Mucosa of rectum (tissue), 2 donors: ENCODE results near the gene MARCHF2.

Source experiments
- H3K27ac ChIP-seq, 2 donors: one replicate each; pipeline ENCODE4 v1.7.0; 2013; ENCODE audit warnings: inconsistent platforms in 2 of 2, low read depth in 2 of 2, low read length in 2 of 2
- H3K27me3 ChIP-seq, 2 donors: one replicate each; pipeline ENCODE4 v1.7.0; 2013; ENCODE audit warnings: low read length in 2 of 2; ENCODE audit not compliant: control insufficient read depth in 2 of 2, insufficient read depth in 2 of 2
- H3K36me3 ChIP-seq, 2 donors: one replicate each; pipeline ENCODE4 v1.7.0; 2013; ENCODE audit warnings: low read length in 2 of 2; ENCODE audit not compliant: control insufficient read depth in 2 of 2, insufficient read depth in 2 of 2
- H3K4me1 ChIP-seq, 2 donors: one replicate each; pipeline ENCODE4 v1.7.0; 2013; ENCODE audit warnings: low read length in 2 of 2, mild to moderate bottlenecking in 1 of 2; ENCODE audit not compliant: control insufficient read depth in 2 of 2, insufficient read depth in 2 of 2
- H3K4me3 ChIP-seq, 2 donors: one replicate each; pipeline ENCODE4 v1.7.0; 2013; ENCODE audit warnings: low read length in 2 of 2
- H3K9ac ChIP-seq, 2 donors: one replicate each; pipeline ENCODE4 v1.7.0; 2013; ENCODE audit warnings: low read length in 2 of 2, low read depth in 1 of 2, mild to moderate bottlenecking in 1 of 2
- H3K9me3 ChIP-seq, 2 donors: one replicate each; pipeline ENCODE4 v1.7.0; 2013; ENCODE audit warnings: low read length in 2 of 2; ENCODE audit not compliant: control insufficient read depth in 2 of 2
- donor health status: healthy.
- donor health status: Normal muscosa, but diverticular disease.

The MARCHF2 gene

DNA sequence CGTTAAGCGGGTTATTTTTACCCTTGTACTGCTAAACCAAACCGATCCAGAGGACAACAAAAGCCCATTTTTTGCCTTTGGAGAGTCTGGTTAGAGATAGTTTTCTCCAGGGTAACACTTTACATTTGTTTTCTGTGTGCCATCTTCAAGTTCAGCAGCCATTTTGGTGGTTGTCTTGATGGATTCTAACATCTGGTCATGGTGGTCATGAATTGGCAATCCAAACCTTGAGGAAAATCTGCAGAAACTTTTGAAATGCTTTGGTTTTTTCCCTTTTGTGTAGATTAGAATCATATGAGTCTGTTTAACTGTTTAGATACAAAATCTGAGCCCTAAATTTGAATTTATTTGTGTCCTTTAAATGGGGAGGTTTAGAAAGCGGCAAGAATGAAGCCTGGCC, 48.3 kb downstream of the MARCHF2 start:
- H3K4me1 ChIP-seq: peaks cover 14 to 21% of the 10 kb centered on the region in 2 donors
- H3K4me3 ChIP-seq: no peak overlapping the region
- H3K9ac ChIP-seq: no peak overlapping the region
- H3K9me3 ChIP-seq: no peaks in the 10 kb centered on the region
- no peaks in the 10 kb centered on the region for H3K27me3 ChIP-seq
- H3K36me3 ChIP-seq: peaks cover 35 to 53% of the 10 kb centered on the region in 2 donors
- no peak overlapping the region for H3K27ac ChIP-seq

DNA sequence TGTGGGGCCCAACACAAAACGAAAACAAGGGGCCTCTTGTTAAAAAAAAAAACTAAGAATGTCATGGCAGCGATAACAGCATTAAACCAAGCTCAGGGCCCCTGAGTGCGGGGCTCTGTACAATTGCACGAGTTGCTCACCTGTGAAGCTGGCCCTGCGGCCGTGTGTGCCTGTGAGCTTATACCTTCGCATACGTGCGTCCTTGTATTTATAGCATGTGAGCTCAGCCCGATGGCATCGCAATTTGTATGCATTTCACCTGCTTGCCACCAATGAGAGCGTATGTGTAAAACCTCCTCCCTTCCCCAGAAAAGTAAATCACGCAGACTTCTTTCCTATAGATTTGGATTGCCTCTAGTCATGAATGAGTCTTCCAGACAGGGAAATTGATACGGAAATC, 48.8 kb downstream of the MARCHF2 start:
- peaks cover 14 to 21% of the 10 kb centered on the region in 2 donors for H3K4me1 ChIP-seq
- no peak overlapping the region for H3K27ac ChIP-seq
- no peaks in the 10 kb centered on the region for H3K27me3 ChIP-seq
- H3K36me3 ChIP-seq: peaks cover 33 to 50% of the 10 kb centered on the region in 2 donors
- H3K9ac ChIP-seq: no peak overlapping the region
- H3K4me3 ChIP-seq: no peak overlapping the region
- H3K9me3 ChIP-seq: no peaks in the 10 kb centered on the region

DNA sequence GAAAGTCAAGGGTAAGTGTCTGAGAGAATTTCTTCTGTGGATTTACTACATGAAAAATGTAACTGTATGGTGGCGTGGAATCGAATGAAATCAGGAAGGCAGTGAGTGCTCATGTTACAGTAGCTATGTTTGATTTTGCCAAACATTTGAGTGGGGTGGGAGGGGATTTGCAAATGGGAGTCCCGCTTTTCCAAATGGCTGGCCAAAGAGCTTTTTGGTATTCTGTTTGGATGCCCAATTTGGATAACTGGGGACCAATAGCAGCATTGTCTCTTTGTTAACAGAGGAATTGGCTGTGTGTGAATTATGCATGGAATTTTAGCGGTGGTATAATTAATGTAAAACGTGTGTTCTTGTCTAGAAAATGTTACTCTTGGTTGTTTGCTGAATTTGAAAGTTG, 49.5 kb downstream of the MARCHF2 start:
- Histone ChIP-seq H3K9me3 (no peaks in the 10 kb centered on the region), H3K27me3 (no peaks in the 10 kb centered on the region), H3K4me3 (no peak overlapping the region), H3K4me1 (peaks cover 14 to 21% of the 10 kb centered on the region in 2 donors), H3K9ac (no peak overlapping the region), H3K36me3 (peaks cover 36 to 51% of the 10 kb centered on the region in 2 donors), H3K27ac (no peak overlapping the region)

DNA sequence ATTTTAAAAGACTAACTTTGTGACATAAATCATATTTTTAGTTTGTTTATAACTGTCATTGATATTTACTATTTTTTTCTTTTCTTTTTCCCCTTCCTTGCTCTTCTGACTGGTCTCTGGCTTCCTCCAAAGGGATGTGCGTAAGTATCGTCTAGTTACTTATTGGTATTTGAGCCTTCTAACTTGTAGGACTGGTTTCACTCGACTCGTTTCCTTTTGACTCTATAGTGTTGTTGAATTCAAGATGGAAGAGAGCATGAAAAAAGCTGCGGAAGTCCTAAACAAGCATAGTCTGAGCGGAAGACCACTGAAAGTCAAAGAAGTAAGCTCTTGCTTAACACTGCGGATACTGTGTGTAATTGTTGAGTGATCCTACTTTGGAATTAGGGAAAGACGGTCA, 50.3 kb downstream of the MARCHF2 start:
- Histone ChIP-seq H3K36me3 (peaks cover 39 to 58% of the 10 kb centered on the region in 2 donors), H3K27ac (no peak overlapping the region)

DNA sequence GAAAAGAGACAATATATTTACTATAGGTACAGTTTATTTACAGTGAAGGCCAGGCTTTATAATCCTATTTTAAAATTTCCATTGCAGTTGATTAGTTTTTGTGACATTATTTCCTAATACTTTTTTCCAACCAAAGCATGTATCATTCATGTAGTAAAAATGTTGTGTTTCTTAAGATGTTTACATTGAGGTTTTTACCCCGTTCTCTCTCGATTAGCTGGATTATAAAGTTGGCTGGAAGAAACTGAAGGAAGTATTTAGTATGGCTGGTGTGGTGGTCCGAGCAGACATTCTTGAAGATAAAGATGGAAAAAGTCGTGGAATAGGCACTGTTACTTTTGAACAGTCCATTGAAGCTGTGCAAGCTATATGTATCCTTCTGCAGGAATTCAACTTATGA, 52.9 kb downstream of the MARCHF2 start:
- H3K27me3 ChIP-seq: no peaks in the 10 kb centered on the region
- no peaks in the 10 kb centered on the region for H3K9me3 ChIP-seq
- H3K4me1 ChIP-seq: peaks cover 0 to 3% of the 10 kb centered on the region in 2 donors
- H3K36me3 ChIP-seq: peaks cover 62 to 79% of the 10 kb centered on the region in 2 donors
- no peak overlapping the region for H3K4me3 ChIP-seq
- H3K9ac ChIP-seq: no peak overlapping the region
- H3K27ac ChIP-seq: no peak overlapping the region

More for the DNA sequence above, 50.3 kb downstream of the MARCHF2 start:
- Histone ChIP-seq H3K9ac (no peak overlapping the region), H3K27me3 (no peaks in the 10 kb centered on the region), H3K9me3 (no peaks in the 10 kb centered on the region), H3K4me1 (peaks cover 9 to 18% of the 10 kb centered on the region in 2 donors), H3K4me3 (no peak overlapping the region)

DNA sequence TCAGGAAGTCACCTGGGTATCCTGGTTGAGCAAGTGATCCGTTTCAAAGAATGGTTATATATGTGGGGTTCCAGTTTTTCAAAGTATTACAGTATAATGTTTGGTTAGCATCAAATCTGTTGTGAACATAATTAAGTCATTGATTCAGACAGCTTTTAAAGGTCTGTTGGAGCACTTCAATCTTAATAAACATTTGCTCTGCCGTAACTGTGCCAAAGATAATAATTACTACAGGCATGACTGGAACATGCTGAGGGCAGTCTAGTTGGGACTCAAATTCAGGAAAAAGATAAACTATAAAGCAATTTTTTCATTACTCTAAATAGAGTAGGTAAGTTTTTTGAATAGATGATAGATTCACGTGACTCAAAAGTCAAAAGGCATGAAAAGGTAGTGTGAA, 55.0 kb downstream of the MARCHF2 start:
- H3K4me3 ChIP-seq: no peak overlapping the region
- no peak overlapping the region for H3K27ac ChIP-seq
- H3K36me3 ChIP-seq: peaks cover 61 to 81% of the 10 kb centered on the region in 2 donors
- no peaks in the 10 kb centered on the region for H3K27me3 ChIP-seq
- H3K9ac ChIP-seq: no peak overlapping the region
- no peaks in the 10 kb centered on the region for H3K9me3 ChIP-seq
- H3K4me1 ChIP-seq: no peaks in the 10 kb centered on the region

DNA sequence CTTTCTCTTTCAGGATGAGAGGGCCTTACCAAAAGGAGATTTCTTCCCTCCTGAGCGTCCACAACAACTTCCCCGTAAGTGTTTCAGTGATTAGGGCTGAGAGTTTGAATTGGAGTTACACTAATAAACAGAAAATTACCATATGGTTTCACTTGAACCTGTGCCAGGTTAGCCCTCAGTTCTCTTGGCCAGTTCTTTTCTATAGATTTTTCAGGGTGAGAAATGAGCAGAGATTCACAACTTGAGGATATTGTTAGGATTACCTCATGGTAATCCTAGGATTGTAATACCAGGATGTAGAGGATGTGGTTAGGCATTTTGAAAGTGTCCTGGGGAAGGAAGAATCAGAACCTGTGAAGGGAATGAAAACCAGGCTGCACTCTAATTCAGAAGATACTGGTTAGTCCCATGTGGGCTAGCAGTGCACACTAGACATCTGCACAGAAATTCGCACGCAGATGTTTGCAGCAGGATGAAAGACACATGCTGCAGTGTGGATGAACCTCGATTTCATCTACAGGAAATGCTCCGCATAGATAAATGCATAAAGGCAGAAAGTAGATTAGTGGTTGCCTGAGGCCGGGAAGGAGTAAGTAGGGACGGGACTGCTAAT, 55.8 kb downstream of the MARCHF2 start:
- no peaks in the 10 kb centered on the region for H3K9me3 ChIP-seq
- no peaks in the 10 kb centered on the region for H3K4me1 ChIP-seq
- H3K27ac ChIP-seq: no peak overlapping the region
- no peak overlapping the region for H3K9ac ChIP-seq
- H3K4me3 ChIP-seq: no peak overlapping the region
- H3K36me3 ChIP-seq: peaks cover 61 to 77% of the 10 kb centered on the region in 2 donors
- no peaks in the 10 kb centered on the region for H3K27me3 ChIP-seq

DNA sequence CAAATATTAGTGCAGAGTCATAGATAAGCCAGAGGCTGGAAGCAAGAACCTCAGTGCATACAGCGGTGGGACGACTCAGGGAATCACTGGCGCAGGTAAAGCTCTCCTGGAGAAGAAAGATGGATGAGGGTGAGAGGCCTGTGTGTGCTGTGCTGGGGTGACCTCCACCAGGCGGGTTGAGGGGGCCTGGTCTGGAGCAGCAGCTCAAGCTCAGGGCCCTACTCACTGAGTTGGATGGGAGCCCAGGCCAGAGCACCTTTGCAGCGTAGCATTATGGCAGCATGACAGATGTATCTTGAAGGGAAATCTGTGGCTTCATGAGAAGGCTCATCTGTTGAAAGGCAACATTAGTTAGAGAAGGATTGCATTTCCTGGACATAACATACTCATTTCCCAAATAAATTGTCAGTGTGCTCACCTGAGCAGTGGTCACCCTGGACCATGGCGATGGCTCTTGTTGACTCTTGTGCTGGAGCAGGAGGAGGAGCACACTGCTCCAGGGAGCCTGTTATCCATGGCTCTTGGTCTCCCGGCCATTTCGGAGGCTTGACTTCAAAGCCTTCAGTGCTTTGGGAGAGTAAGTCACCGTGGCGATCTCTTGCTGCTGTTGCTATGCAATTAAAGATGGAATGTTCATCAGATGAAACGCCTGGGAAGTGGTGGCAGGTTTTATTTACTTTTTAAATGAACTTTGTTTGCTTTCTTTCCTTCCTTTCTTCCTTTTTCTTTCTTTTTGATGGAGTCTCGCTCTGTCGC, 56.7 kb downstream of the MARCHF2 start:
- Histone ChIP-seq H3K4me1 (no peaks in the 10 kb centered on the region), H3K27me3 (no peaks in the 10 kb centered on the region), H3K27ac (no peak overlapping the region), H3K9me3 (no peaks in the 10 kb centered on the region), H3K9ac (no peak overlapping the region), H3K4me3 (no peak overlapping the region), H3K36me3 (peaks cover 63 to 74% of the 10 kb centered on the region in 2 donors)

DNA sequence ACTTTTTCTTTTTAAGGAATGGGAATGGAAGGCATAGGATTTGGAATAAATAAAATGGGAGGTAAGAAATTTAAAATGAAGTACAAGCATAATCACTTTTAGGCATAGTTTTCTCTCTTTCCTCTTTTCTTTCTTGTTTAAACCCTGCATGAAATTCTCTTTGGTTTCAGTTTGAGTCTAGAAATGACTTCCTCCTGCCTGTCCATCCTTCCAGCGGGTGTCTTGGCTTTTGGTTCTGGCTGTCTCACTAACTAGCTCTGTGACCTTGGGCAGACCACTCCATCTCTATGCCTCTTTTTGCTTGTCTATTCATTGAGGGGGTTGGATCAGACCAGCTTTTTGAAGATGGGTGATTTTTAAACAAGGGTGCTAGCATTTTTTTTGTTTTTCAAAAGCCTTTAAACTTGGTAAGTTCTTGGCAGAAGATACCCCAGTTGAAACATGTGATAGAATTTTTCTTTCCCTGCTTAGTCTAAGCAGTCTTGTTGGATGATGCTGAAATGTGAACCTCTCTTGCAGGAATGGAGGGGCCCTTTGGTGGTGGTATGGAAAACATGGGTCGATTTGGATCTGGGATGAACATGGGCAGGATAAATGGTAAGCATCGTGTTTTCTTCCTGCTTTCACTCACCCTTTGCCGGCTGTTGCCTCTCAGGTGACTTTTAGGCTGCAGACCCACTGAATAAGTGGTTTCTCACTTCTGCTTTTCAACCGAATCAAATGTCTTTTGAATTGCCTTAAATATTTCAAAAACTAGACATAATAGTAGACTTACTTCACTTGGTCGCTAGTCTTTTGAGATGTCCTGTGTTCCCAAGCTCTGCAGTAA, 60.8 kb downstream of the MARCHF2 start:
- Histone ChIP-seq H3K36me3 (peaks cover 67 to 71% of the 10 kb centered on the region in 2 donors), H3K27me3 (no peaks in the 10 kb centered on the region), H3K9me3 (no peaks in the 10 kb centered on the region), H3K4me3 (no peak overlapping the region), H3K27ac (no peak overlapping the region), H3K4me1 (no peaks in the 10 kb centered on the region), H3K9ac (no peak overlapping the region)

DNA sequence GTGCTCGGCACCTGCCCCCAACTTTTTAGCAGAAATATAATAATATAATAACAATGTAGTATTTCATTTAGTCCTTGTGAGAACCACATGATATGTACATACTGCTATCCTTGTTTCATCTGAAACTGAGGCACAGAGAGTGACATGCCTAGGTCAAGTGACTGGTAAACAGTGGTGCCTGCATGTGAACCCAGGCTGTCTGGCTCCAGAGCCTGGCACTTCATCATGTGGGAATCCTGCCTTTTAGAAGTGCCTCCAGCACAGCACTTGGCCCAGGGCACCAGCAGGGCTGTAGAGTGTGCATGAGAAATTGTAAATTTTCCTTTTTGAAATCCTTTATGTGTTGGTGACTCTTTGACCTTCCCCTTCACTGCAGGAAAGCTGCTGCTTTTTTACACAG, 61.9 kb downstream of the MARCHF2 start:
- H3K27me3 ChIP-seq: no peaks in the 10 kb centered on the region
- H3K27ac ChIP-seq: no peak overlapping the region
- no peak overlapping the region for H3K4me3 ChIP-seq
- peaks cover 58 to 60% of the 10 kb centered on the region in 2 donors for H3K36me3 ChIP-seq
- H3K9me3 ChIP-seq: no peaks in the 10 kb centered on the region
- H3K4me1 ChIP-seq: no peaks in the 10 kb centered on the region
- no peak overlapping the region for H3K9ac ChIP-seq
